Keratinocyte (primary cell): Measurements from ENCODE around the gene MAPK8.

Experiments used
- EZH2 ChIP-seq: IDR thresholded peaks from one replicate; pipeline ENCODE4 v1.6.1; 2012; ENCODE audit warnings: inconsistent platforms, mild to moderate bottlenecking, low read length, moderate library complexity
- TF ChIP-seq, protein P1 (sequence below), 3 experiments: IDR thresholded peaks in 1 of 3; conservative IDR thresholded peaks in 1 of 3; optimal IDR thresholded peaks in 1 of 3; 2 replicates in 2 of 3; 3 replicates in 1 of 3; pipeline versions ENCODE3 to v1.5.1; 2011; ENCODE audit warnings: low read length in 3 of 3, mild to moderate bottlenecking in 3 of 3, moderate library complexity in 2 of 3, control low read depth in 1 of 3, inconsistent platforms in 1 of 3; ENCODE audit not compliant: insufficient read depth in 2 of 3; ENCODE audit errors: extremely low read depth in 1 of 3

DNA sequence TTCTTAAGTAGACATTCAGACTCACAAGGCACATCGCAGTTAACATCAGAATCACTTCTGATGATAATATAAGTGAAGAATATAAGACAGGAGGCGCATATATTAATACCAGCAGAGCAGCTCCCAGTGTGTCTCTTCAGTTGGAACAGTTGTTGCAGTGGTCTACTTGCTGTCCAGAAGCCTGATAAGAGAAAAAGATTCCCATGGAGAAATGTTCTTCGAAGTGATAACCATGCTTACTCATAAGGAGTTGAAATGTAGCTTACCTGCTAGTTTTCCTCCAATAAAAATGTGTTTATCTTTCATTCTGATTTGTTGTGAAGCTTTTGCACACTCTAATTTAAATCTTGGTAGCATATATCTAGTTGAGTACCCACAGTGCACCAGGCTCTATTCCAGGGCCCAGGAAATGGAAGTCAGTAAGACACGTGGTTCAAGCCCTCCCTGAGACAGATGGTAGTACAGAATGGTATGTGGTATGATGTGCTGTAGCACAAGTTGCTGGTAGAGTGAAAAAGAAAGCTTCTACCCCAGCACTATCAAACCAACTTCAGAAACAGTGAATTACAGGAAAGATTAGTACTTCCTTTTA is 124.0 kb downstream of the MAPK8 start:
- TF ChIP-seq, protein P1, sequence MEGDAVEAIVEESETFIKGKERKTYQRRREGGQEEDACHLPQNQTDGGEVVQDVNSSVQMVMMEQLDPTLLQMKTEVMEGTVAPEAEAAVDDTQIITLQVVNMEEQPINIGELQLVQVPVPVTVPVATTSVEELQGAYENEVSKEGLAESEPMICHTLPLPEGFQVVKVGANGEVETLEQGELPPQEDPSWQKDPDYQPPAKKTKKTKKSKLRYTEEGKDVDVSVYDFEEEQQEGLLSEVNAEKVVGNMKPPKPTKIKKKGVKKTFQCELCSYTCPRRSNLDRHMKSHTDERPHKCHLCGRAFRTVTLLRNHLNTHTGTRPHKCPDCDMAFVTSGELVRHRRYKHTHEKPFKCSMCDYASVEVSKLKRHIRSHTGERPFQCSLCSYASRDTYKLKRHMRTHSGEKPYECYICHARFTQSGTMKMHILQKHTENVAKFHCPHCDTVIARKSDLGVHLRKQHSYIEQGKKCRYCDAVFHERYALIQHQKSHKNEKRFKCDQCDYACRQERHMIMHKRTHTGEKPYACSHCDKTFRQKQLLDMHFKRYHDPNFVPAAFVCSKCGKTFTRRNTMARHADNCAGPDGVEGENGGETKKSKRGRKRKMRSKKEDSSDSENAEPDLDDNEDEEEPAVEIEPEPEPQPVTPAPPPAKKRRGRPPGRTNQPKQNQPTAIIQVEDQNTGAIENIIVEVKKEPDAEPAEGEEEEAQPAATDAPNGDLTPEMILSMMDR (optimal IDR thresholded peaks at IDR 0.05 in 1 of 3, IDR thresholded peaks at IDR 0.05 in 1 of 3, conservative IDR thresholded peaks at IDR 0.05 in 1 of 3; ENCODE audit: extremely low read depth in 1 of 3, insufficient read depth in 2 of 3, low read length in 3 of 3), result no peak
- no peak for TF ChIP-seq EZH2
